CD14-positive monocyte (primary cell): ENCODE measurements around the gene ANKRD45. TPM values are rescaled to one million over a fixed set of nuclear protein-coding genes. Genes with fewer than 3 reads are reported as not detected.

ENCODE experiments used
- DNase-seq, 3 donors: peaks; one replicate each; pipeline ENCODE4 v3.0.0-alpha.2; 2011 to 2022
- H2AFZ ChIP-seq: 2 replicates; pipeline ENCODE4 v1.6.0; 2012; ENCODE audit warnings: mild to moderate bottlenecking, low read depth, low read length, inconsistent platforms; ENCODE audit not compliant: insufficient read depth, poor library complexity, severe bottlenecking
- H3K27ac ChIP-seq, 2 donors: 1 replicate in 1 of 2; 2 replicates in 1 of 2; pipeline ENCODE4 v1.5.1; 2012 to 2013; ENCODE audit warnings: low read length in 2 of 2, control low read depth in 1 of 2, inconsistent platforms in 1 of 2, low read depth in 1 of 2, mild to moderate bottlenecking in 1 of 2
- H3K27me3 ChIP-seq, 2 donors: one replicate each; pipeline versions ENCODE4 v1.6.0 to v1.6.1; 2011 to 2013; ENCODE audit warnings: low read length in 2 of 2; ENCODE audit not compliant: control insufficient read depth in 2 of 2, insufficient read depth in 2 of 2
- H3K36me3 ChIP-seq, 2 donors: replicated peaks in 1 of 2; 1 replicate in 1 of 2; 2 replicates in 1 of 2; pipeline versions ENCODE4 v1.5.1 to v1.6.1; 2012 to 2013; ENCODE audit warnings: low read length in 2 of 2, control low read depth in 1 of 2, inconsistent platforms in 1 of 2, mild to moderate bottlenecking in 1 of 2; ENCODE audit not compliant: insufficient read depth in 2 of 2, control insufficient read depth in 1 of 2
- H3K4me1 ChIP-seq, 2 donors: 1 replicate in 1 of 2; 2 replicates in 1 of 2; pipeline versions ENCODE4 v1.5.1 to v1.6.1; 2012 to 2013; ENCODE audit warnings: low read length in 2 of 2, control low read depth in 1 of 2, inconsistent platforms in 1 of 2, mild to moderate bottlenecking in 1 of 2, moderate library complexity in 1 of 2; ENCODE audit not compliant: insufficient read depth in 2 of 2, control insufficient read depth in 1 of 2
- H3K4me2 ChIP-seq: replicated peaks from 2 replicates; pipeline ENCODE3; 2012; ENCODE audit warnings: low read length, moderate library complexity, mild to moderate bottlenecking; ENCODE audit not compliant: poor library complexity, severe bottlenecking; ENCODE audit errors: extremely low read depth
- H3K4me3 ChIP-seq, 3 experiments: fragments of 200-600 bp in 1 of 3; sonication (generic) in 1 of 3; replicated peaks in 1 of 3; 1 replicate in 2 of 3; 2 replicates in 1 of 3; pipeline ENCODE4 v1.5.1; 2011 to 2013; ENCODE audit warnings: low read length in 3 of 3, mild to moderate bottlenecking in 3 of 3, control low read depth in 2 of 3, low read depth in 2 of 3, inconsistent platforms in 1 of 3, moderate library complexity in 1 of 3
- H3K79me2 ChIP-seq: 2 replicates; pipeline ENCODE4 v1.6.0; 2012; ENCODE audit warnings: mild to moderate bottlenecking, control low read depth, inconsistent platforms, low read length, moderate library complexity; ENCODE audit not compliant: insufficient read depth
- H3K9ac ChIP-seq: 2 replicates; pipeline ENCODE4 v1.6.0; 2017; ENCODE audit warnings: low read length, mild to moderate bottlenecking; ENCODE audit not compliant: insufficient read depth, poor library complexity, severe bottlenecking
- H3K9me3 ChIP-seq, 2 donors: replicated peaks in 1 of 2; 1 replicate in 1 of 2; 2 replicates in 1 of 2; pipeline versions ENCODE4 v1.5.1 to v1.6.1; 2012 to 2013; ENCODE audit warnings: low read length in 2 of 2, control low read depth in 1 of 2; ENCODE audit not compliant: control insufficient read depth in 1 of 2, insufficient read depth in 1 of 2
- H4K20me1 ChIP-seq: 2 replicates; pipeline ENCODE4 v1.6.0; 2012; ENCODE audit warnings: mild to moderate bottlenecking, low read length, control low read depth, moderate library complexity; ENCODE audit not compliant: insufficient read depth
- H3K27ac Mint-ChIP-seq, 7 donors: one replicate each; pipeline ENCODE4 v1.8.0; 2020; ENCODE audit warnings: mild to moderate bottlenecking in 7 of 7, mixed read lengths in 7 of 7, moderate library complexity in 6 of 7, inconsistent platforms in 2 of 7
- H3K27me3 Mint-ChIP-seq, 3 donors: one replicate each; pipeline ENCODE4 v1.8.0; 2021 to 2022; ENCODE audit warnings: low read depth in 3 of 3, mild to moderate bottlenecking in 3 of 3, mixed read lengths in 3 of 3, moderate library complexity in 3 of 3, inconsistent platforms in 1 of 3
- H3K36me3 Mint-ChIP-seq, 2 donors: one replicate each; pipeline ENCODE4 v1.8.0; 2020; ENCODE audit warnings: mixed read lengths in 2 of 2, inconsistent platforms in 1 of 2, mild to moderate bottlenecking in 1 of 2
- H3K4me1 Mint-ChIP-seq: one replicate; pipeline ENCODE4 v1.8.0; 2020; ENCODE audit warnings: mild to moderate bottlenecking, mixed read lengths
- H3K4me3 Mint-ChIP-seq, 2 donors: one replicate each; pipeline ENCODE4 v1.8.0; 2020; ENCODE audit warnings: mild to moderate bottlenecking in 2 of 2, mixed read lengths in 2 of 2, moderate library complexity in 1 of 2
- H3K9me3 Mint-ChIP-seq, 7 donors: one replicate each; pipeline ENCODE4 v1.8.0; 2020 to 2022; ENCODE audit warnings: mixed read lengths in 7 of 7, mild to moderate bottlenecking in 6 of 7, moderate library complexity in 6 of 7, inconsistent platforms in 2 of 7
- CTCF ChIP-seq: fragments of 200-600 bp; IDR thresholded peaks from one replicate; pipeline ENCODE4 v1.8.0; 2022; ENCODE audit warnings: antibody characterized with exemption, mild to moderate bottlenecking
- WGBS: methylation state at CpG from one replicate; pipeline ENCODE4 v1.1.5; 2013; ENCODE audit warnings: missing lambda C conversion rate; ENCODE audit not compliant: insufficient coverage; 5-methylcytosine and 5-hydroxymethylcytosine counted together
- intact Hi-C, 2 donors: fragments of 100-400 bp; cut with micrococcal nuclease; formaldehyde crosslinking; loops; one replicate each; pipeline versions ENCODE4 v1.15.0 to v1.15.1; 2023
- polyA minus RNA-seq: library from RNA; depleted of rRNA, polyadenylated mRNA; stranded (reverse); fragments of >200 nt; gene quantifications from 2 replicates; pipeline ENCODE4 v1.2.3, GENCODE V29; 2012
- polyA plus RNA-seq, 3 donors: library from polyadenylated mRNA; depleted of rRNA in 1 of 3; unstranded in 2 of 3; stranded (reverse) in 1 of 3; fragments of 300-500 nt in 2 of 3; fragments of >200 nt in 1 of 3; fragmentation: Illumina TruSeq in 2 of 3; gene quantifications; 1 replicate in 2 of 3; 2 replicates in 1 of 3; pipeline ENCODE4 v1.2.3, GENCODE V29; 2012 to 2021
- total RNA-seq, 12 experiments: library from RNA in 1 of 12; stranded (reverse) in 1 of 12; fragments of 120-200 nt in 1 of 12; gene quantifications; one replicate each; pipeline ENCODE4 v1.2.4 and lab custom pipeline; 2013 to 2026; ENCODE audit warnings: mixed read lengths in 6 of 12, inconsistent platforms in 1 of 12

The ANKRD45 gene
- not detected for total RNA-seq (2013)
- polyA plus RNA-seq (not detected), polyA minus RNA-seq (not detected in 2 replicates), total RNA-seq (lab: John Stamatoyannopoulos, UW) (0 to 0.81 (median 0.03) reads per million in 11 experiments)

- no peak for TF ChIP-seq CTCF
- Mint-ChIP-seq H3K4me3 (peak within 1 kb of the TSS in 1 of 2 donors; percentile 80), H3K36me3 (no peaks in the 10 kb centered on the region), H3K4me1 (peaks cover 11% of the 10 kb centered on the region), H3K27ac (no peak within 1 kb of the TSS), H3K9me3 (peaks cover 0 to 3% (median 0%) of the 10 kb centered on the region in 7 donors), H3K27me3 (peaks cover 23 to 29% (median 26%) of the 10 kb centered on the region in 3 donors)
- DNase-seq, result no peak
- H3K4me1 ChIP-seq, result peaks cover 4 to 8% of the 10 kb centered on the region in 2 donors
- H3K9me3 ChIP-seq, result no peaks in the 10 kb centered on the region
- H3K4me3 ChIP-seq, result peak within 1 kb of the TSS in 1 of 3 experiments; percentile 33
- H3K79me2 ChIP-seq, result no peaks in the 10 kb centered on the region
- 5% methylated on average over 28 of the region's 33 CpGs for WGBS
- H3K9ac ChIP-seq, result no peak within 1 kb of the TSS
- no peak within 1 kb of the TSS for H3K27ac ChIP-seq
- H3K4me2 ChIP-seq, result peak within 1 kb of the TSS; percentile 36
- peak within 1 kb of the TSS; percentile 15 for H2AFZ ChIP-seq
- no peaks in the 10 kb centered on the region for H3K36me3 ChIP-seq
- intact Hi-C loops, result no loop called here
- no peaks in the 10 kb centered on the region for H4K20me1 ChIP-seq
- H3K27me3 ChIP-seq, result peaks cover 17 to 25% of the 10 kb centered on the region in 2 donors
Measured at GRCh38 chr1:173669491-173669941, at the start of gene ANKRD45. TSS of gene ANKRD45 (minus strand) at chr1:173669851. CDS start at chr1:173659418, 10,433 bp downstream.

- Mint-ChIP-seq H3K36me3 (peaks cover 22 to 36% of the 10 kb centered on the region in 2 donors), H3K27ac (no peak overlapping the region), H3K4me1 (peaks cover 18% of the 10 kb centered on the region), H3K9me3 (peaks cover 0 to 8% (median 2%) of the 10 kb centered on the region in 7 donors), H3K4me3 (no peak overlapping the region), H3K27me3 (peaks cover 0 to 4% (median 2%) of the 10 kb centered on the region in 3 donors)
- peaks cover 42% of the 10 kb centered on the region for H3K79me2 ChIP-seq
- TF ChIP-seq CTCF, result no peak
- H3K27ac ChIP-seq, result no peak overlapping the region
- H2AFZ ChIP-seq, result no peak overlapping the region
- peaks cover 8 to 9% of the 10 kb centered on the region in 2 donors for H3K27me3 ChIP-seq
- WGBS, result no CpG with 5 or more reads among the region's 2 CpGs
- H3K4me1 ChIP-seq, result peaks cover 4 to 17% of the 10 kb centered on the region in 2 donors
- no peaks in the 10 kb centered on the region for H3K9me3 ChIP-seq
- H3K4me3 ChIP-seq, result no peak overlapping the region
- no peak overlapping the region for H3K4me2 ChIP-seq
- intact Hi-C loops, result loop anchor here in 1 of 2 donors (10.0 kb wide), 1 partner anchor 282 kb away; no protein-coding TSS in a partner anchor
- H3K36me3 ChIP-seq, result peaks cover 5 to 22% of the 10 kb centered on the region in 2 donors
- no peak for DNase-seq
- peaks cover 6% of the 10 kb centered on the region for H4K20me1 ChIP-seq
- H3K9ac ChIP-seq, result no peak overlapping the region
Measured at GRCh38 chr1:173717238-173717637, 47.6 kb upstream of the ANKRD45 start.
